GM23338 (cell line): ENCODE results near the gene RUVBL1. TPM values are rescaled to one million over a fixed set of nuclear protein-coding genes. Genes with fewer than 3 reads are reported as not detected.

Experiments
- ATAC-seq: fragments of 200-7000 bp; cut with Tn5 transposase; 3 replicates; pipeline ENCODE4 v1.9.1; 2020
- DNase-seq: peaks from one replicate; pipeline ENCODE4 v3.0.0-alpha.2; 2015; ENCODE audit warnings: low spot score
- H2AFZ ChIP-seq: fragments of 200-600 bp; sonication (generic); 2 replicates; pipeline ENCODE4 v1.8.0; 2016; ENCODE audit warnings: antibody characterized with exemption, mild to moderate bottlenecking, moderate library complexity
- H3F3A ChIP-seq: fragments of 200-600 bp; sonication (generic); replicated peaks from 2 replicates; pipeline ENCODE4 v1.8.0; 2017; ENCODE audit warnings: antibody characterized with exemption, mixed run types, low read depth
- H3K27ac ChIP-seq: fragments of 200-600 bp; sonication (generic); 2 replicates; pipeline ENCODE4 v1.6.1; 2016; ENCODE audit warnings: low read depth
- H3K27me3 ChIP-seq: fragments of 200-600 bp; sonication (generic); 2 replicates; pipeline ENCODE4 v1.8.0; 2016; ENCODE audit warnings: mild to moderate bottlenecking, mixed run types, moderate library complexity; ENCODE audit not compliant: insufficient read depth
- H3K36me3 ChIP-seq: fragments of 200-600 bp; sonication (generic); 2 replicates; pipeline ENCODE4 v1.8.0; 2016; ENCODE audit warnings: mild to moderate bottlenecking; ENCODE audit not compliant: insufficient read depth
- H3K4me1 ChIP-seq: fragments of 200-600 bp; sonication (generic); 2 replicates; pipeline ENCODE4 v1.8.0; 2016; ENCODE audit warnings: mild to moderate bottlenecking, moderate library complexity; ENCODE audit not compliant: insufficient read depth
- H3K4me2 ChIP-seq: fragments of 200-600 bp; sonication (generic); 2 replicates; pipeline ENCODE4 v1.7.1; 2017; ENCODE audit warnings: mixed run types
- H3K4me3 ChIP-seq: fragments of 200-600 bp; sonication (generic); 2 replicates; pipeline ENCODE4 v1.6.1; 2016; ENCODE audit warnings: mixed run types
- H3K79me2 ChIP-seq: fragments of 200-600 bp; sonication (generic); replicated peaks from 2 replicates; pipeline ENCODE4 v1.8.0; 2017; ENCODE audit warnings: mild to moderate bottlenecking; ENCODE audit not compliant: insufficient read depth
- H3K9me2 ChIP-seq: fragments of 200-600 bp; sonication (generic); 2 replicates; pipeline ENCODE4 v1.8.0; 2017; ENCODE audit not compliant: insufficient read depth
- H4K20me1 ChIP-seq: fragments of 200-600 bp; sonication (generic); replicated peaks from 2 replicates; pipeline ENCODE4 v1.8.0; 2017; ENCODE audit warnings: mild to moderate bottlenecking; ENCODE audit not compliant: insufficient read depth
- H3K27ac Mint-ChIP-seq: 2 replicates; pipeline ENCODE4 v1.8.0; 2020; ENCODE audit warnings: inconsistent platforms, mild to moderate bottlenecking, moderate library complexity, mixed read lengths
- H3K27me3 Mint-ChIP-seq: 3 replicates; pipeline ENCODE4 v1.8.0; 2022; ENCODE audit warnings: low read depth, mild to moderate bottlenecking, moderate library complexity, mixed read lengths, inconsistent platforms; ENCODE audit not compliant: insufficient read depth, poor library complexity
- H3K36me3 Mint-ChIP-seq: 3 replicates; pipeline ENCODE4 v1.8.0; 2021; ENCODE audit warnings: low read depth, mild to moderate bottlenecking, inconsistent platforms, moderate library complexity, mixed read lengths
- H3K4me1 Mint-ChIP-seq: 3 replicates; pipeline ENCODE4 v1.8.0; 2020; ENCODE audit warnings: mild to moderate bottlenecking, inconsistent platforms, mixed read lengths
- H3K4me3 Mint-ChIP-seq: 3 replicates; pipeline ENCODE4 v1.8.0; 2021; ENCODE audit warnings: moderate library complexity, mild to moderate bottlenecking, inconsistent platforms, mixed read lengths
- H3K9me3 Mint-ChIP-seq: 3 replicates; pipeline ENCODE4 v1.8.0; 2020; ENCODE audit warnings: moderate library complexity, mild to moderate bottlenecking, inconsistent platforms, mixed read lengths
- CREB1 ChIP-seq: fragments of 250-450 bp; sonication (Bioruptor Pico); IDR thresholded peaks from 2 replicates; pipeline ENCODE4 v1.5.0; 2020; ENCODE audit warnings: low read depth, mild to moderate bottlenecking, moderate library complexity
- EZH2 ChIP-seq: fragments of 200-600 bp; sonication (generic); IDR thresholded peaks from one replicate; pipeline ENCODE4 v1.8.0; 2017; ENCODE audit warnings: antibody characterized with exemption, mild to moderate bottlenecking, low read depth; ENCODE audit not compliant: unreplicated experiment
- EZH2phosphoT487 ChIP-seq: fragments of 200-600 bp; sonication (generic); IDR thresholded peaks from one replicate; pipeline ENCODE4 v1.8.1; 2018; ENCODE audit warnings: antibody characterized with exemption; ENCODE audit not compliant: unreplicated experiment
- JUNB ChIP-seq: IDR thresholded peaks from one replicate; pipeline ENCODE4 v1.6.1; 2016; ENCODE audit warnings: antibody characterized with exemption; ENCODE audit not compliant: unreplicated experiment
- NANOG ChIP-seq: IDR thresholded peaks from 2 replicates; pipeline ENCODE4 v1.6.1; 2016; ENCODE audit warnings: antibody characterized with exemption, borderline replicate concordance
- POLR2AphosphoS5 ChIP-seq: IDR thresholded peaks from 2 replicates; pipeline ENCODE4 v1.6.1; 2016; ENCODE audit warnings: antibody characterized with exemption, low read depth
- STAT1 ChIP-seq: IDR thresholded peaks from one replicate; pipeline ENCODE4 v1.6.1; 2016; ENCODE audit warnings: antibody characterized with exemption; ENCODE audit not compliant: unreplicated experiment
- ZNF114 ChIP-seq: fragments of 250-450 bp; sonication (Bioruptor Pico); IDR thresholded peaks from 2 replicates; pipeline ENCODE4 v1.5.0; 2020; ENCODE audit warnings: mild to moderate bottlenecking, moderate library complexity
- ZNF331 ChIP-seq: fragments of 250-450 bp; sonication (Bioruptor Pico); IDR thresholded peaks from 2 replicates; pipeline ENCODE4 v1.5.0; 2020; ENCODE audit warnings: low read depth, mild to moderate bottlenecking, moderate library complexity
- polyA plus RNA-seq: library from polyadenylated mRNA; unstranded; fragments of >200 nt; fragmentation: Nextera tagmentation; extraction: Ambion mirVana; gene quantifications from 2 replicates; pipeline ENCODE4 v1.2.1, GENCODE V29; 2016
- total RNA-seq: library from RNA; depleted of rRNA; stranded (reverse); fragments of >200 nt; shearing (Covaris generic); gene quantifications from 2 replicates; pipeline ENCODE4 v1.2.3, GENCODE V29; 2014
- TF ChIP-seq, protein P1 (sequence below): IDR thresholded peaks from 2 replicates; pipeline ENCODE4 v1.6.1; 2016; ENCODE audit warnings: antibody characterized with exemption
- TF ChIP-seq, protein P2 (sequence below): fragments of 250-450 bp; sonication (Bioruptor Pico); IDR thresholded peaks from 2 replicates; pipeline ENCODE4 v1.5.0; 2020; ENCODE audit warnings: mild to moderate bottlenecking, moderate library complexity
- TF ChIP-seq, protein P3 (sequence below), 2 experiments: fragments of 200-600 bp in 1 of 2; sonication (generic) in 1 of 2; conservative IDR thresholded peaks; 2 replicates each; pipeline versions ENCODE4 v1.5.1 to v1.6.1; 2016 to 2017; ENCODE audit warnings: antibody characterized with exemption in 2 of 2, low read depth in 2 of 2, mild to moderate bottlenecking in 2 of 2, moderate library complexity in 1 of 2
- TF ChIP-seq, protein P4 (sequence below): IDR thresholded peaks from one replicate; pipeline ENCODE4 v1.6.1; 2018; ENCODE audit warnings: antibody characterized with exemption; ENCODE audit not compliant: unreplicated experiment

The RUVBL1 gene
- total and polyA plus RNA-seq, 2 experiments from 2014 or later: 133 to 136 TPM

DNA sequence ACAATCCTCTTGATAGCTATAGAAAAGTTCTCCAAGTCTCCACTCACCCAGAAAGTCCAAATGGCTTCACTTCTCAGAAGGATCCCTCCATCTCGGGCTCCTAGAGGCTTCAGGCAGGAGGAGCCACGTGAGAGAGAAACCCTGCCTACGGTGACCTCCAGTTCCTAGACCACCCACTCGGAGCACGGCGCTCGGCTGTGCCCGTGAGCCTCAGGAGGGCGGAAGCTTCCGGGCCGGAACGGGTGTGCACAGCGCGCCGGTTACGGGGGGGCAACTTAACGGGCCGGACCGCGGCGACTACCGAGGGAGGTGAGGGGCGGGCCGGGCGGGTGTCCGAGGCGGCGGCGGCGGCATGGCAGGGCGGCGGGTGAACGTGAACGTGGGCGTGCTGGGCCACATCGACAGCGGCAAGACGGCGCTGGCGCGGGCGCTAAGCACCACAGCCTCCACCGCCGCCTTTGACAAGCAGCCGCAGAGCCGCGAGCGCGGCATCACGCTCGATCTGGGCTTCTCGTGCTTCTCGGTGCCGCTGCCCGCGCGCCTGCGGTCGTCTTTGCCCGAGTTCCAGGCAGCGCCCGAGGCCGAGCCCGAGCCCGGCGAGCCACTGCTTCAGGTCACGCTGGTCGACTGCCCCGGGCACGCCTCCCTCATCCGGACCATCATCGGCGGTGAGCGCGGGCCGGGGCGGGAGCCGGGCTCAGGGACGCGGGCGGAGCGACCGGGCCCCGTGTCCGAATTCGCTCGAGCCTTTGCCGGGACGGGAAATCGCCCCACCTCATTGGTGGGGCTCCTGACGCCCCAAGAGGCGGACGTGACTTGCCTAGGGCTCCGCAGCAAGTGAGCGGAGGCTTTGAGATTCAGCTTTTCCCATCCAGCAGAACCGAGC is 29.8 kb upstream of the RUVBL1 start, which contains the start of gene EEFSEC:
EEFSEC (plus strand) TSS at position 326 of the 886 bp plus-strand sequence; CDS start at position 353, 27 bp downstream.
- Histone ChIP-seq H2AFZ (peak within 1 kb of the TSS; percentile 93), H3F3A (peaks cover 7% of the 10 kb centered on the region; the same call in 1 of the 2 replicates), H4K20me1 (peaks cover 4% of the 10 kb centered on the region; the same call in 1 of the 2 replicates), H3K4me1 (peaks cover 5% of the 10 kb centered on the region; the same call in 1 of the 2 replicates), H3K27me3 (no peaks in the 10 kb centered on the region), H3K4me3 (peak within 1 kb of the TSS; percentile 59), H3K9me2 (no peaks in the 10 kb centered on the region), H3K4me2 (peak within 1 kb of the TSS; percentile 77), H3K36me3 (0 out of 2 replicates have a peak, but pooled peaks cover 5% of the 10 kb centered on the region), H3K79me2 (0 out of 2 replicates have a peak, but pooled peaks cover 7% of the 10 kb centered on the region), H3K27ac (no peak within 1 kb of the TSS)
- Mint-ChIP-seq H3K27ac (peak within 1 kb of the TSS; percentile 74), H3K4me3 (peak within 1 kb of the TSS; percentile 81), H3K36me3 (peaks cover 30% of the 10 kb centered on the region), H3K4me1 (peaks cover 3% of the 10 kb centered on the region; the same call in 2 of the 3 replicates), H3K27me3 (peaks cover 2% of the 10 kb centered on the region), H3K9me3 (peaks cover 3% of the 10 kb centered on the region; the same call in 1 of the 3 replicates)
- TF ChIP-seq EZH2phosphoT487 (no peak), EZH2 (no peak), POLR2AphosphoS5 (peak; percentile 75), ZNF331 (CRISPR knock-in tag) (no peak), ZNF114 (CRISPR knock-in tag) (no peak), JUNB (no peak), STAT1 (peak; percentile 43), NANOG (no peak), CREB1 (CRISPR knock-in tag) (peak; percentile 47; the same call in 1 of the 2 replicates)
- TF ChIP-seq, protein P1, sequence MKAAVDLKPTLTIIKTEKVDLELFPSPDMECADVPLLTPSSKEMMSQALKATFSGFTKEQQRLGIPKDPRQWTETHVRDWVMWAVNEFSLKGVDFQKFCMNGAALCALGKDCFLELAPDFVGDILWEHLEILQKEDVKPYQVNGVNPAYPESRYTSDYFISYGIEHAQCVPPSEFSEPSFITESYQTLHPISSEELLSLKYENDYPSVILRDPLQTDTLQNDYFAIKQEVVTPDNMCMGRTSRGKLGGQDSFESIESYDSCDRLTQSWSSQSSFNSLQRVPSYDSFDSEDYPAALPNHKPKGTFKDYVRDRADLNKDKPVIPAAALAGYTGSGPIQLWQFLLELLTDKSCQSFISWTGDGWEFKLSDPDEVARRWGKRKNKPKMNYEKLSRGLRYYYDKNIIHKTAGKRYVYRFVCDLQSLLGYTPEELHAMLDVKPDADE: peak; percentile 37; the same call in 1 of the 2 replicates
- TF ChIP-seq, protein P2, sequence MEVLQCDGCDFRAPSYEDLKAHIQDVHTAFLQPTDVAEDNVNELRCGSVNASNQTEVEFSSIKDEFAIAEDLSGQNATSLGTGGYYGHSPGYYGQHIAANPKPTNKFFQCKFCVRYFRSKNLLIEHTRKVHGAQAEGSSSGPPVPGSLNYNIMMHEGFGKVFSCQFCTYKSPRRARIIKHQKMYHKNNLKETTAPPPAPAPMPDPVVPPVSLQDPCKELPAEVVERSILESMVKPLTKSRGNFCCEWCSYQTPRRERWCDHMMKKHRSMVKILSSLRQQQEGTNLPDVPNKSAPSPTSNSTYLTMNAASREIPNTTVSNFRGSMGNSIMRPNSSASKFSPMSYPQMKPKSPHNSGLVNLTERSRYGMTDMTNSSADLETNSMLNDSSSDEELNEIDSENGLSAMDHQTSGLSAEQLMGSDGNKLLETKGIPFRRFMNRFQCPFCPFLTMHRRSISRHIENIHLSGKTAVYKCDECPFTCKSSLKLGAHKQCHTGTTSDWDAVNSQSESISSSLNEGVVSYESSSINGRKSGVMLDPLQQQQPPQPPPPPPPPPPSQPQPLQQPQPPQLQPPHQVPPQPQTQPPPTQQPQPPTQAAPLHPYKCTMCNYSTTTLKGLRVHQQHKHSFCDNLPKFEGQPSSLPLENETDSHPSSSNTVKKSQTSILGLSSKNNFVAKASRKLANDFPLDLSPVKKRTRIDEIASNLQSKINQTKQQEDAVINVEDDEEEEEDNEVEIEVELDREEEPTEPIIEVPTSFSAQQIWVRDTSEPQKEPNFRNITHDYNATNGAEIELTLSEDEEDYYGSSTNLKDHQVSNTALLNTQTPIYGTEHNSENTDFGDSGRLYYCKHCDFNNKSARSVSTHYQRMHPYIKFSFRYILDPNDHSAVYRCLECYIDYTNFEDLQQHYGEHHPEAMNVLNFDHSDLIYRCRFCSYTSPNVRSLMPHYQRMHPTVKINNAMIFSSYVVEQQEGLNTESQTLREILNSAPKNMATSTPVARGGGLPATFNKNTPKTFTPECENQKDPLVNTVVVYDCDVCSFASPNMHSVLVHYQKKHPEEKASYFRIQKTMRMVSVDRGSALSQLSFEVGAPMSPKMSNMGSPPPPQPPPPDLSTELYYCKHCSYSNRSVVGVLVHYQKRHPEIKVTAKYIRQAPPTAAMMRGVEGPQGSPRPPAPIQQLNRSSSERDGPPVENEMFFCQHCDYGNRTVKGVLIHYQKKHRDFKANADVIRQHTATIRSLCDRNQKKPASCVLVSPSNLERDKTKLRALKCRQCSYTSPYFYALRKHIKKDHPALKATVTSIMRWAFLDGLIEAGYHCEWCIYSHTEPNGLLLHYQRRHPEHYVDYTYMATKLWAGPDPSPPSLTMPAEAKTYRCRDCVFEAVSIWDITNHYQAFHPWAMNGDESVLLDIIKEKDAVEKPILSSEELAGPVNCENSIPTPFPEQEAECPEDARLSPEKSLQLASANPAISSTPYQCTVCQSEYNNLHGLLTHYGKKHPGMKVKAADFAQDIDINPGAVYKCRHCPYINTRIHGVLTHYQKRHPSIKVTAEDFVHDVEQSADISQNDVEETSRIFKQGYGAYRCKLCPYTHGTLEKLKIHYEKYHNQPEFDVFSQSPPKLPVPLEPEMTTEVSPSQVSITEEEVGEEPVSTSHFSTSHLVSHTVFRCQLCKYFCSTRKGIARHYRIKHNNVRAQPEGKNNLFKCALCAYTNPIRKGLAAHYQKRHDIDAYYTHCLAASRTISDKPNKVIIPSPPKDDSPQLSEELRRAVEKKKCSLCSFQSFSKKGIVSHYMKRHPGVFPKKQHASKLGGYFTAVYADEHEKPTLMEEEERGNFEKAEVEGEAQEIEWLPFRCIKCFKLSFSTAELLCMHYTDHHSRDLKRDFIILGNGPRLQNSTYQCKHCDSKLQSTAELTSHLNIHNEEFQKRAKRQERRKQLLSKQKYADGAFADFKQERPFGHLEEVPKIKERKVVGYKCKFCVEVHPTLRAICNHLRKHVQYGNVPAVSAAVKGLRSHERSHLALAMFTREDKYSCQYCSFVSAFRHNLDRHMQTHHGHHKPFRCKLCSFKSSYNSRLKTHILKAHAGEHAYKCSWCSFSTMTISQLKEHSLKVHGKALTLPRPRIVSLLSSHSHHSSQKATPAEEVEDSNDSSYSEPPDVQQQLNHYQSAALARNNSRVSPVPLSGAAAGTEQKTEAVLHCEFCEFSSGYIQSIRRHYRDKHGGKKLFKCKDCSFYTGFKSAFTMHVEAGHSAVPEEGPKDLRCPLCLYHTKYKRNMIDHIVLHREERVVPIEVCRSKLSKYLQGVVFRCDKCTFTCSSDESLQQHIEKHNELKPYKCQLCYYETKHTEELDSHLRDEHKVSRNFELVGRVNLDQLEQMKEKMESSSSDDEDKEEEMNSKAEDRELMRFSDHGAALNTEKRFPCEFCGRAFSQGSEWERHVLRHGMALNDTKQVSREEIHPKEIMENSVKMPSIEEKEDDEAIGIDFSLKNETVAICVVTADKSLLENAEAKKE (CRISPR knock-in tag): 0 out of 2 replicates have a peak, but pooled peaks have one; percentile 33
- TF ChIP-seq, protein P3, sequence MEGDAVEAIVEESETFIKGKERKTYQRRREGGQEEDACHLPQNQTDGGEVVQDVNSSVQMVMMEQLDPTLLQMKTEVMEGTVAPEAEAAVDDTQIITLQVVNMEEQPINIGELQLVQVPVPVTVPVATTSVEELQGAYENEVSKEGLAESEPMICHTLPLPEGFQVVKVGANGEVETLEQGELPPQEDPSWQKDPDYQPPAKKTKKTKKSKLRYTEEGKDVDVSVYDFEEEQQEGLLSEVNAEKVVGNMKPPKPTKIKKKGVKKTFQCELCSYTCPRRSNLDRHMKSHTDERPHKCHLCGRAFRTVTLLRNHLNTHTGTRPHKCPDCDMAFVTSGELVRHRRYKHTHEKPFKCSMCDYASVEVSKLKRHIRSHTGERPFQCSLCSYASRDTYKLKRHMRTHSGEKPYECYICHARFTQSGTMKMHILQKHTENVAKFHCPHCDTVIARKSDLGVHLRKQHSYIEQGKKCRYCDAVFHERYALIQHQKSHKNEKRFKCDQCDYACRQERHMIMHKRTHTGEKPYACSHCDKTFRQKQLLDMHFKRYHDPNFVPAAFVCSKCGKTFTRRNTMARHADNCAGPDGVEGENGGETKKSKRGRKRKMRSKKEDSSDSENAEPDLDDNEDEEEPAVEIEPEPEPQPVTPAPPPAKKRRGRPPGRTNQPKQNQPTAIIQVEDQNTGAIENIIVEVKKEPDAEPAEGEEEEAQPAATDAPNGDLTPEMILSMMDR (conservative IDR thresholded peaks at IDR 0.05; ENCODE audit: low read depth in 2 of 2): no peak
- TF ChIP-seq, protein P4, sequence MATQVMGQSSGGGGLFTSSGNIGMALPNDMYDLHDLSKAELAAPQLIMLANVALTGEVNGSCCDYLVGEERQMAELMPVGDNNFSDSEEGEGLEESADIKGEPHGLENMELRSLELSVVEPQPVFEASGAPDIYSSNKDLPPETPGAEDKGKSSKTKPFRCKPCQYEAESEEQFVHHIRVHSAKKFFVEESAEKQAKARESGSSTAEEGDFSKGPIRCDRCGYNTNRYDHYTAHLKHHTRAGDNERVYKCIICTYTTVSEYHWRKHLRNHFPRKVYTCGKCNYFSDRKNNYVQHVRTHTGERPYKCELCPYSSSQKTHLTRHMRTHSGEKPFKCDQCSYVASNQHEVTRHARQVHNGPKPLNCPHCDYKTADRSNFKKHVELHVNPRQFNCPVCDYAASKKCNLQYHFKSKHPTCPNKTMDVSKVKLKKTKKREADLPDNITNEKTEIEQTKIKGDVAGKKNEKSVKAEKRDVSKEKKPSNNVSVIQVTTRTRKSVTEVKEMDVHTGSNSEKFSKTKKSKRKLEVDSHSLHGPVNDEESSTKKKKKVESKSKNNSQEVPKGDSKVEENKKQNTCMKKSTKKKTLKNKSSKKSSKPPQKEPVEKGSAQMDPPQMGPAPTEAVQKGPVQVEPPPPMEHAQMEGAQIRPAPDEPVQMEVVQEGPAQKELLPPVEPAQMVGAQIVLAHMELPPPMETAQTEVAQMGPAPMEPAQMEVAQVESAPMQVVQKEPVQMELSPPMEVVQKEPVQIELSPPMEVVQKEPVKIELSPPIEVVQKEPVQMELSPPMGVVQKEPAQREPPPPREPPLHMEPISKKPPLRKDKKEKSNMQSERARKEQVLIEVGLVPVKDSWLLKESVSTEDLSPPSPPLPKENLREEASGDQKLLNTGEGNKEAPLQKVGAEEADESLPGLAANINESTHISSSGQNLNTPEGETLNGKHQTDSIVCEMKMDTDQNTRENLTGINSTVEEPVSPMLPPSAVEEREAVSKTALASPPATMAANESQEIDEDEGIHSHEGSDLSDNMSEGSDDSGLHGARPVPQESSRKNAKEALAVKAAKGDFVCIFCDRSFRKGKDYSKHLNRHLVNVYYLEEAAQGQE: no peak
- ATAC-seq (peak; percentile 94), DNase-seq (peak; percentile 79)
